GM18526 (cell line): ENCODE measurements around the gene SLC12A3.

Source experiments
- POLR2A ChIP-seq: IDR thresholded peaks from 3 replicates; pipeline ENCODE4 v1.6.1; 2011; ENCODE audit not compliant: insufficient read length; ENCODE audit errors: extremely low read depth

Gene SLC12A3

GRCh38 chr16:56948234-56948633 is 83.2 kb downstream of the SLC12A3 start:
- no peak for TF ChIP-seq POLR2A

GRCh38 chr16:56950051-56950450 is 85.0 kb downstream of the SLC12A3 start:
- TF ChIP-seq POLR2A = no peak

GRCh38 chr16:56950455-56950854 is 85.4 kb downstream of the SLC12A3 start:
- no peak for TF ChIP-seq POLR2A

GRCh38 chr16:56950881-56951771 is 86.1 kb downstream of the SLC12A3 start:
- TF ChIP-seq POLR2A = no peak

- no peak for TF ChIP-seq POLR2A
These were observed 88.0 kb downstream of the SLC12A3 start for GRCh38 chr16:56953006-56953405.

GRCh38 chr16:56956076-56956475 is 91.1 kb downstream of the SLC12A3 start:
- no peak for TF ChIP-seq POLR2A

GRCh38 chr16:56956756-56957155 is 91.7 kb downstream of the SLC12A3 start:
- no peak for TF ChIP-seq POLR2A

GRCh38 chr16:56960681-56961281 is 95.8 kb downstream of the SLC12A3 start:
- TF ChIP-seq POLR2A = no peak

- TF ChIP-seq POLR2A = no peak
These were observed 96.4 kb downstream of the SLC12A3 start for GRCh38 chr16:56961386-56961785.

GRCh38 chr16:56961851-56962281 is 96.9 kb downstream of the SLC12A3 start, which contains the start of gene CETP:
Gene CETP (plus strand): TSS chr16:56961950. CDS start chr16:56961980, 30 bp downstream.
- no peak for TF ChIP-seq POLR2A

GRCh38 chr16:56964243-56965148 is 99.5 kb downstream of the SLC12A3 start:
- no peak for TF ChIP-seq POLR2A
